Fibroblast of peridontal ligament (primary cell): ENCODE results near the gene EDAR.

Experiments used
- DNase-seq: peaks from one replicate; pipeline ENCODE4 v3.0.0-alpha.2; 2010; ENCODE audit errors: extremely low read depth

EDAR gene

DNA sequence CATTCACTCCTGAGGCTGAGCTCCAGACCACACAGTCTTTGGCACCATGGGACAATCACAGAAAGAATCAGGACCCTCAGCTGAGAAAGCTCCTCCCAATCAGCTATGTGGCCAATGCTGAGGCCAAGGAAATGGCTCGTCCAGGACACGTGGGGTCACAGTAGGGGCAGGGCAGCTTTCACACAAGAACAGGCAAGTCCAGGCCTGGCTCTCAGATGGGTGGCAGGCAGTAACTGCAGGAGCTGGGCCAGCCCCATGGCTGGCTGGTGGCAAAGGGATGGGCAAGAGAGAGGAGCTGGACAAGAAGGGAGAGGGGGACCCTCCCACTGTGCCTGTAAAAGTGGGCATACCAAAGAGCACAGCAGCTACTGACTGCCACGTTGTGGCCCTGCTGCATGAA lies 12.2 kb upstream of the EDAR start:
- no peak for DNase-seq

- no peak for DNase-seq
These were observed 11.7 kb upstream of the EDAR start for GRCh38 chr2:109000738-109001137.

- peak; percentile 6 for DNase-seq
These were observed 9.9 kb upstream of the EDAR start for GRCh38 chr2:108998911-108999310.

GRCh38 chr2:108994178-108994577 lies 5.2 kb upstream of the EDAR start:
- DNase-seq, result no peak

DNA sequence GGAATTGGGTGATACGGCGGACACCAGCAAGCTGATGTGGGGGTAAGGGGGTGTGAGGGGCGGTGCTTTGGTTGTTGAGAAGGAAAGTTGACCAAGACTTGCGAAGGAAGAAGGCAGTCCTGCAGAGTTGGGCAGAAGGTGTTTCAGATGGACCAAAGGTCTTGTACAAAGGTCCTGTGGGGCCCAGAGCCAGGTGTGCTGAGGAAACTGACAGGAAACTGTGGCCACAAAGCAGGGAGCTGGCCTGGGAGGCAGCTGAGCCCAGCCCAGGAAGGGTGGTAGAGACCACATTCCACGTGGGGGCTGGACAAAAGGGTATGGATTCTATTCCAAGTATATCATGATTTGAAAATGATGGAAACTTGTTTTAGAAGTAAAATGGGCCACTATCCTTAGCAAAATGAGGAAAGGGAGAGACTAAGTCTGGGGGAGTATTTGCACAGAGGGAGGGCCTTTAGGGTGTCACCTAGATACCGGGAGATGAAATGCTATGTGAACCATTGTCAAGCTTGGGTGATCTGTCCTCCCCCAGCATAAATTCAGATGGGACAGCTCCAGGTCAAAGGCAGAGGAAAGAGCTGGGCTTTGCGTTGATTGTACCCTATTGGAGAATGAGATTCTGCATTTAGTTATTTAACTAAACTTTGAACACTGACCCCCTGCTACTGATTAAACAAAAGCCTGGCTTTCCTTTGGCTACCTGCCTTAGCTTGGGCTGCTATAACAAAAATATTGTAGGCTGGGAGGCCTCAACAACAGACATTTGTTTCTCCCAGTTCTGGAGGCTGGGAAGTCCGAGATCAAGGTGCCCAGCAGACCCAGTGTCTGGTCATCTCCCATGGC lies 4.3 kb upstream of the EDAR start:
- no peak for DNase-seq

DNA sequence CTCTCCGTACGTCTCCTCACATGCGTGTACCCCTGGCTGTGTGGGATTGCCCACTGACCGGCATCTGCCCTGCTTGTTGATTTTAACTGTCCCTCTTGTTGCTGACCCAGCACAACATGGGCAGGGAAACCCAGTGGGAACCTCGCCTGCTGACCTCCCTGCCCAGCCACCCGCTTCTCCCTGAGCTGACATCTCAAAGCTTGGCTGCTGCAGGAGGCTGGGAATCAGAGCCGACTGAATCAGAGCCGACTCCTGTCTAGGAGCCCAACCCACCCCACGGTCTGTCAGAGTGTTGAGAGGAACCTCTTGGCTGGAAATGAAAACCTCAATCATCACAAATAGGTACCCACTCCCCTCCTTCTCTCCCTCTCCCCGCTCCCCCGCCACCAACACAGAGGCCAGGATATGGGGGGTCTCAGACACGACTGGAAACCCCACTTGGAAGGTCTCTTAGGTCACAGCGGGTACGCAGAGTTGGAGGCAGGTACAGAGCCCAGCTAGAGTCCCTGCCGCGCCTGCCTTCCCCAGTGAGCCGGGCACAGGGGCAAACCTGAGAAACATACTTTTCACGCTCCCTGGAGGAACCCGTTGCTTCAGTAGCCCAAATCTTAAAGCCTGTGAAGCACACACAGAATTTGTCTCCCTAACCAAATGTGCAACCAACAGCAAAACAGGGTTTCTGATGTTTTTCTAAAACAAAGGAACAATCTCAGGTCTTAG lies 784 bp downstream of the EDAR start:
- DNase-seq, result no peak

DNA sequence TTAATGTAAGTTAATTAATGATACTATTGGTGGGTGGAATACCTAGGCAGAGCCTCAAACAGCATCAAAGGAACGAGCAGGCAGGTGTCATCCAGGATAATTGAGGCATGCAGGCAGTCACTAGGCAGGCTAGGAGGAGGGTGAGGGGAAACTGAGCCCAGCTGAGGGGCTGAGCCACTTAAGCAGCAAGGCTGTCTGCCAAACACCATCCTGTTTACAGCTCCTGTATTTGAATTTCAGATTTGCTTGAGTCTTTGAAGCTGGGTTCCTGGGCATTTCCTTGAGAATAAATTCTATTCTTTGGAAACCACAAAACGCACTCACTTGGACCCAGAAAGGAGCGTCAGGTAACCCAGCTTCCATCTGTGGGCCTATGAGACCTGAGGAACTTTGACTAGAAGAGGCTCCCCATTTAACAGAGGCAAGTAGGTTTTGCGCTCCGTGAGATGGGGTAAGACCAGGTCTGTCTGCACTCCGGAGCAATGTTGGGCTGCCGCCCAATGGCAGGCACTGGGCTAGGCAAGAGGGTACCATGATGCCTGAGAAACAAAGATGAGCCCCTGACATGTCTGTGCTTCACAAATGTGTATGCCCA lies 2.0 kb downstream of the EDAR start:
- DNase-seq, result no peak

DNA sequence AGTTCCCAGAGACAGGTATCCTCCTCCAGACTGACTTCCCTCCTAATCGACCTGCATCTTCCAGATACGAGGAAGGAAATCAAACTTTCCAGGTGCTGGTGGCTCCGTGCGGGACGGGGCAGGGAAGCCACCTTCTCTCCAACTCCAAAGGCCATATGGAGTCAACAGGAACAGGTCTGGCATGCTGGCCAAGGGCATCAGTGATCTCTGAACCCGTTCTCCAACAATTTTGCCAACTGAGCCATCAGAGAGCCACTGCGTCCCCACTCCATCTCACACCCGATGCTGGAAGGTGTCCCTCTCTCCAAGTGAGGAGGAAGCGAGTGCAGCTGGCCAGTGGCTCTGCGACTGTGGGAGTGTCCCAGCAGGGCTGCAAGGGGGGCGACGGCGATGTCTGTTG lies 5.4 kb downstream of the EDAR start:
- no peak for DNase-seq

- DNase-seq, result no peak
These were observed 6.0 kb downstream of the EDAR start for GRCh38 chr2:108983061-108983460.

- DNase-seq, result no peak
These were observed 6.8 kb downstream of the EDAR start for GRCh38 chr2:108982259-108982679.

GRCh38 chr2:108981846-108982245 lies 7.2 kb downstream of the EDAR start:
- no peak for DNase-seq

DNA sequence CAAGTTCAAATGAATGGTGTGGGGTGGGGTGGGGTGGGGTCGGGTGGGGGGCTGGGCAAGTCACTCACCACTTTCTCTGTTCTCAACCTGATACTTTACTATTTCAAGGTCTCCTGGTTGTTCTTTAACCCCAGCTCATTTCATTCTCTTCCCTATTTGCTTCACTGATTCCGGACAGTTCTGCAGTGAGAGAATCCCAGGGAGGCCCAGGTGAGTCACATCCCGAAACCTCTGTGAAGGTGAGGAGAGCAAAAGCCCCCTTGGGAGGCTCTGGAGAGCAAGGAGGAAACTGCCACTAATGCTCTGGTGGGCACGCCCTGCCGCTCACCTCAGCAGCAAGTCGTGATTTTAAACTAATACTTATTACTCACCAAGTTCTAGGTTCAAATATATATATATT lies 8.9 kb downstream of the EDAR start:
- no peak for DNase-seq

GRCh38 chr2:108979461-108979860 lies 9.6 kb downstream of the EDAR start:
- DNase-seq, result no peak

- DNase-seq, result no peak
These were observed 10.3 kb downstream of the EDAR start for GRCh38 chr2:108978709-108979111.

GRCh38 chr2:108975613-108976435 lies 13.2 kb downstream of the EDAR start:
- no peak for DNase-seq

DNA sequence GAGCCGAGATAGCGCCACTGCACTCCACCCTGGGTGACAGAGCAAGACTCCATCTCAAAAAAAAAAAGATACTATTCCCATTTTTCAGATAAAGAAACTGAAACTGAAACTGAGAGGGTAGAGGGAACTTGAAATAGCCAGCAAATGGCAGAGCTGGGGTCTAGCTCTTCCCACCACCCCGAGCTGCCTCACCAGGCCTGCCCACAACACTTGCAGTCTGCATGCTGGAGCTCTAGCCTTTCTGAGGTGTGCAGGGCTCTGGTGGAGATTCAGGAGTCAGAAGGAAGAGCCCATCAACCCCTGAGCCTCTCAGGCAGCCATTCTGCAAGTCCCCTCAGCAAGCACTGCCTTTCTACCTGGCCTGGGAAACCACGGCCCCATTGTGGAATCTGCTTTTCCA lies 14.3 kb downstream of the EDAR start:
- no peak for DNase-seq

DNA sequence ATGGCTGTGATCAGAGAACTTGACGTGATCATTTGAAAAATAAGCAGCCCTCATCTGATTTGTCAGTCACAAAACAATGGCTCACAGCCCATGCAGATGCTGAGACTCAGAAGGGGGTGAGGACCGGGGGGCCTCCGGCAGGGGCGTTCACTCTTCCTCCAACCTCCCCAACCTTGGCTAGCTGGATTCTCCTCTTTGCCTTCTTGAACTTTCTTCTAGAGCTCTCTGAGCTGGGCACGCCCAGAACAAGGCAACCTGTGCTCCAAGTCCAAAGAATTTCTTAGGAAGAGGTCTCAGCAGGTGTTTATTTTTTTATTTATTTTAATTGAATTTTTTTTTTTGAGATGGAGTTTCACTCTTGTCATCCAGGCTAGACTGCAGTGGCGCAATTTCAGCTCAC lies 16.4 kb downstream of the EDAR start:
- DNase-seq, result no peak

DNA sequence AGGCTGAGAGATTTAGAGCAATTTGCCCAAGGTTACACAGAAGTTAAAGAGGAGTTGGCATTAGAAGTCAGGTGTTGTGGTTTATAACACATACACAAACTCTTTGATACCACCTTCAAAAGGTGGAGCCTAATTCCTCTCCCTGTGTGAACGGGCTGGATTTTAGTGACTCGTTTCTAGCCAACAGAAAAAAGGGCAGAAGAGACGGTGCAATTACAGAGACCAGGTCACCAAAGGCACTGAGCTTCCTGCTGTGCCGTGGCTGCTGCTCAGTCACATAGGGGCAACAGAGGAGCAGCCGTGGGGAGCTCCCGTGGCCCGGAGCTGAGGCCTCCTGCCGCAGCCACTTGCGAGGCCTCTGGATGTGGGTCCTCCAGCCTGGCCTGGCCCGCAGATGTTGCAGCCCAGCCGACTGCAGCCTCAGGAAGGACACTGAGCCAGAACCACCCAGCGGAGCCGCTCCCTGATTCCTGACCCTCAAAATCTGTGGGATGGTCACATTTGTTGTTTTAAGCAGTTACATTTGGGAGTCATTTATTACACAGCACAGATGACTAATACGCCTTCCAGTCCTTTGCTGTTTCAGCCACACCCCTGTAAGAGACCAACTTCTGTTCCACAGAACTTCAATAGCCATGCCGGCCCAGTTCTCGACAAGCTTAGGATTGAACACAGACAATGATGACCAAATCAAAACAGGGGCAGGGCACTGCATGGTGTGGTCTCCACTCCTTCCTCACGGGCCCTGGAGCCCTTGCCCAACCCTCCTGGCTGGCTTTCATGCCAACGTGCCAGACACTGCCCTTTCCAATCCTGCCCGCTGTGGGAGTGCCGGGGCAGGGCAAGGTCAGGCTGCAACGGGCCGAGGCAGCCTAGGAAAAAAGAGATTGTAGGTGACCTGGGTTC lies 17.1 kb downstream of the EDAR start:
- no peak for DNase-seq

GRCh38 chr2:108970369-108970768 lies 18.7 kb downstream of the EDAR start:
- no peak for DNase-seq

DNA sequence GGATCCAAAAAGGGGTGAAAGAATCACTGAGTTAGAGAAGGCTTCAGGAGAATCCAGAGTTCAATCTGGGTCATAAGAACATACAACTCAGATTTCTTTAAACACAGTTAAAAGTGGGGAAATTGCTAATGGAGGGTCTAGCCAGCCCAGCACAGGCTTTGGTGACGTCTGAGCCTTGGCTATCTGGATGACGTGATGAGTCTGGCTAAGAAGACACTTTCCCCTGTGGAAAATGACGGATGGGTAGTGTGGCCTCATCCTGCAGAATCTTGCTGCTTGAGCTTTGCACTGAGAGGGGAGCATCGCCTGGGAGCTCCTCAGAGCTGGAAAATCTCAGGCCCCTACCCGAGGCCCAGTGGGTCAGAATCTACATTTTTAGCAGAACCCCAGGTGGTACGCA lies 19.2 kb downstream of the EDAR start:
- DNase-seq, result no peak

DNA sequence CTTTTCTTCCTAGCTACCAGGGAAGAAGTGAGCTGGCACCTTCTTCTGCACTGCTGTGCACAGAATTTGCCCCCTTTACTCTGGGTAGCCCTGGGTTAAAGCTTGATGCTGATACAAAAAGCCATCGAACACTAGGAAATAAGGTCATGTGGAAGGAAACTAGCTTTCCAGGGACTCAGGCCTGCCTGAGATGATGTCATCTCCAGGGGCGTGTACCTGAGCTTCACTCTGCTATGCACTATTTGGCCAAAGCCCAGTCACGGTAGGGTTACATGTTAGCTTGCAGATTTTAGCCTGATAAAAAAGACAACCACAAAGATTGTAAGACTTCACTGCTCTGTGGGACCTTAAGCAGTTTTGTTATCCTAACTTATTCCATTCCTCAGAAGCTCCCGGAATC lies 20.4 kb downstream of the EDAR start:
- DNase-seq, result no peak
